Frontal cortex (tissue), 4 donors: ENCODE measurements around the gene ERG. TPM values are rescaled to one million over a fixed set of nuclear protein-coding genes. Genes with fewer than 3 reads are reported as not detected.

ENCODE experiments used
- DNase-seq, 2 donors: peaks; one replicate each; pipeline ENCODE4 v3.0.0; 2012; ENCODE audit warnings: low spot score in 2 of 2
- FAIRE-seq: peaks from 2 replicates; lab custom pipeline; 2012; peaks lifted over from hg19 to GRCh38; lab: Jason Lieb, UNC
- small RNA-seq: library from RNA; depleted of rRNA; stranded (forward); fragments of <200 nt; gene quantifications from one replicate; pipeline ENCODE3, GENCODE V24; 2014
- total RNA-seq: library from RNA; depleted of rRNA; stranded (reverse); fragments of >200 nt; gene quantifications from one replicate; pipeline ENCODE4 v1.2.3, GENCODE V29; 2014
- donor health status: control.
- donor health status: control.
- donor health status: control.

The ERG gene
- total RNA-seq, 1 donor from 2014 or later = 0.82 TPM

- FAIRE-seq (no peak), DNase-seq (no peak)
Observed at GRCh38 chr21:38350684-38351083, 147.6 kb downstream of the ERG start.

DNA sequence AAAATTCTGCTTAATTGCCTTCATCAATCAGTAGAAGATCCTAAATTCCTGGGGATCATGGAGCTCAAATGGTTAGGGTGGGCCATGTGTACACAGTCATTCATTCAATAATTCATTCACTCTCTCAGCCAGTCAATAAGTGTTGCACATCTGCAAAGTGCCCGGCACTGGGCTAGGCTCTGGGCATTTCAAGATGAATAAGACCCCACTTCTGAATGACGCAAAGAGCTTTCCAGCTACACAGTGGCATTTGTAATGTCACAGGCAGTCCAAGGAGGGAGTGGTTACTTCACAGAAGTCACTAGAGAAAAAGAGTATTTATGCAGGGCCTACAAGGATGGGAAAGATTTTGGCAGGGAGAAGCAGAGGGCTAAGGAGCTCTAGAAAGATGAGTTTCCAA lies 148.3 kb downstream of the ERG start:
- DNase-seq = no peak
- no peak for FAIRE-seq

DNA sequence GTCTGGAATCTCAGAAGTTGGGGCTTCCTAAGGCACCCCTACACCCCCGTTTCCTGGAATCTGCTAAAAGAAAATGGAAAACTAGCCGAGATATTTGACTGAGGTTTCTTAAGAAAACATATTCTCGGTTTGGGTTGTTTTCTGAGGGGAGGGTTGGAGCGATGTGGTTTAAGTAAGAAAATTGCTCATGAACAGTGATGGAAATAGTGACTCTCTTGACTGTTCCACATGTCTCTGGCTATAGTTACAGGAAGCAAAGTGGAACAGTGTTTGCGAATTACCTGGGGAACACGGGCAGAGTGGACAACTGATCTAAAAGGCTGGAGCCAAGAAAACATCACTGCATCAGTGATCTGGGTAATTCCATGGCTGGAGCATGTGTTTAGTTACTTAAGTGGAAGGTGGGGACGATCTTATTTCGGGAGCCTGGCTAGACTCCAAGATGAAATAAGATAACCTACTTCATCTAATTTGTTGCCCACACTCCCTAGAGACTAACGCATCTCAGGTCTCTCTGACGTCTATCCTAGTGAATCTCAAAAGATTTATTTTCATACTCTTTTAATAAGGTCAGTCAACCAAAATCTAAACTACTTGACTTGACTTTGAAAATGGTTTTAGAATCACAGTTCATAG lies 149.0 kb downstream of the ERG start:
- FAIRE-seq = no peak

GRCh38 chr21:38346286-38346685 lies 152.0 kb downstream of the ERG start:
- DNase-seq (no peak), FAIRE-seq (no peak)

More for the DNA sequence above, 149.0 kb downstream of the ERG start:
- DNase-seq = no peak

GRCh38 chr21:38343691-38344090 lies 154.6 kb downstream of the ERG start:
- FAIRE-seq (no peak), DNase-seq (no peak)

DNA sequence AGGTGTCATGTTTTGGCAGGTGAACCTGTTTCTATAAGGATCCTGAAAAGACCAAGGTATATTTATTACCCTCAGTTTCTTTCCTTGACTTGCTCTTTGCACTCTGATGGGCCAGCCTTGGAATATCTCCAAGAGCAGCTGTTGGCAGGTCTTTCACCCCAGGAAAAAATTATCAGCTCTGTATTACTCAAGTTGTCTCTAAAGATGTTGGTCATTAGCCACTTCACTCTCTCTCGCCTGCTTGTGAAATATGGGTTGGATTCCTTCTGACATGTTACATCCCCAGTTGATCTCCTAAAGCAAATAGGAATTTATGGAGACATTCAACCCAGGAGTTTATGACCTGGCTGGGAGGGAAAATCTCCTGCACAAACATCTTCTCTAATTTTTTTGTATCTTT lies 155.5 kb downstream of the ERG start:
- FAIRE-seq (no peak), DNase-seq (no peak)

- no peak for FAIRE-seq
Observed at GRCh38 chr21:38341546-38342012, 156.7 kb downstream of the ERG start.

GRCh38 chr21:38340131-38340530 lies 158.1 kb downstream of the ERG start:
- DNase-seq = no peak
- FAIRE-seq = no peak

More at GRCh38 chr21:38341546-38342012, 156.7 kb downstream of the ERG start:
- no peak for DNase-seq

GRCh38 chr21:38337793-38338192 lies 160.5 kb downstream of the ERG start:
- FAIRE-seq (no peak), DNase-seq (no peak)

DNA sequence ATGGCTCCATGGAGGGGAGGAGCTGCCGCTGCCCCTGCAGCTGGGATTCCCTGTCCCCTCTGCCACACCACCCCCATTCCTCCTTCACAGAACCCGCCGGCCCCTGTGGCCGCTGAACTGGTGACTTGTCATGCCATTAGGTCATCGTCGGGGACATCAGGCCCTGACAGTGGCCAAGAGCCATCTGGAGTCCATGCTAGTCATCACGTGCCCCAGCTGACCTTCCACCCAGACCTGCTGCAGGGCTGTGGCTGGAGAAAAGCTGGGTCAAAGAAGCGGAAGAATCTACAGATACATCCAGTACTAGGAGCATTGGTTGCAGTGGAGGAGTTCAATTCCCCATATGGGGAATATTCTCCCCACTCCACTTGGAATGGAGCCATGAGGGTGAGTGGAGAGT lies 163.4 kb downstream of the ERG start:
- DNase-seq (no peak), FAIRE-seq (no peak)

DNA sequence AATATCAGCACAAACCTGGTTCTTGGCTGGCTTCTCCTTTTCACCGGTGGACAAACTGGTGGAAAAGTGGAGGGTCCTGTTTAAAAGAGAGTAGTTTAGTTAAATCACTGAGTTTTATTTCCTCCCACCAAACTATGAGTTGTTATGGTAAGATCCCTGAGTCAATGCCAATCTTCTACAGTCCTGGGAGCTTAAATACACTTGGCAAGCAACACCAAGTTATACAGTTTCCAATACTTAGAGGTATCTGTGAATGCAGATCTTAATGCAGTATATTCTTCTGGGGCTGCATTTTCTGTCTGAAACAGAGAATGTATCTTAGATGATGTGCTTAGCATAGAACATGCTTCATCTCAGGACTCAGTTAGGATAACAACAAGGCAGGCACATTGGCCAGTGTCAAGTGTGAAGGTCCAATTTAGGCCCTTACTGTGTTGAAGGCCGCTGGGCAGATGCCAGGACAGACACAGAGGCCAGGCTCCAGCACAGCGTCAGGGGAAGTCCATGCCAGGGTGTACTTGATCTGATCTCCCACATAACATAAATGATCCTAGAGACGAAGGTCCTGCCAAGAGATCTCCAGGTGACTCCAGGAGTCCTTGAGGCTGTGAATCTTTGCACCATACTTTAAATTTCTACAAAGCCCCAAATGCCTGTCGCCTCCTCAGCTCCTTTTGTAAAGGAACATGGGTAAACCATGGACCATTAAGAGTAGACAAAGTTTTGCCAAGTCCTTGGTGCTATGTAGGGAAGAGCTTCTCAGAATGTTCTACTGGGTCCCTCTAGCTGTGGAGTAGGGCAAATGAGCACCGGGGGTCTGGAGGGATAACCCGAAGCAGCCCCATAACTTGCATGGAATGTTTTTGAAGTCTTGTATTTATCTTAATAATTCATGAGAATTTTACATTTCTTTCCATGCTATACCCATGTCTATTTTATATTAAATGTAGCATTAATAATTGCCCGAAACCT lies 164.7 kb downstream of the ERG start:
- no peak for DNase-seq

GRCh38 chr21:38330666-38331065 lies 167.6 kb downstream of the ERG start:
- DNase-seq (no peak), FAIRE-seq (no peak)

More for the DNA sequence above, 164.7 kb downstream of the ERG start:
- FAIRE-seq = no peak

Small RNA genes lying within 50 kb of the gene (small RNA-seq; reads per million reads assigned to genes)
- gene SNRPGP13 = not detected

Other genes with a start within 250 kb of the ERG start
- gene KCNJ15, start 241.5 kb downstream of the ERG start, total RNA-seq = not detected